NT2/D1 (cell line): ENCODE measurements around the gene CEP164.

Experiments
- DNase-seq: peaks from one replicate; pipeline ENCODE4 v3.0.0-alpha.2; 2011; ENCODE audit warnings: low read depth, low spot score
- H3K27me3 ChIP-seq: 2 replicates; pipeline ENCODE4 v1.6.0; 2011; ENCODE audit warnings: mild to moderate bottlenecking; ENCODE audit not compliant: insufficient read length, insufficient read depth
- H3K36me3 ChIP-seq: 2 replicates; pipeline ENCODE4 v1.6.1; 2011; ENCODE audit warnings: mild to moderate bottlenecking, low read length, mixed read lengths; ENCODE audit not compliant: insufficient read depth, insufficient read length
- H3K4me1 ChIP-seq: 2 replicates; pipeline ENCODE4 v1.5.1; 2011; ENCODE audit not compliant: insufficient read depth, insufficient read length
- H3K4me3 ChIP-seq: 2 replicates; pipeline ENCODE4 v1.5.1; 2011; ENCODE audit warnings: low read depth; ENCODE audit not compliant: insufficient read length
- H3K9ac ChIP-seq: 2 replicates; pipeline ENCODE4 v1.6.0; 2011; ENCODE audit warnings: low read depth; ENCODE audit not compliant: insufficient read length
- H3K9me3 ChIP-seq: 2 replicates; pipeline ENCODE4 v1.5.1; 2011; ENCODE audit warnings: mild to moderate bottlenecking, low read length; ENCODE audit not compliant: insufficient read depth
- SUZ12 ChIP-seq: IDR thresholded peaks from 2 replicates; pipeline ENCODE4 v1.6.1; 2011; ENCODE audit not compliant: insufficient read length, insufficient read depth; ENCODE audit errors: extremely low read depth
- YY1 ChIP-seq: IDR thresholded peaks from 2 replicates; pipeline ENCODE4 v1.6.1; 2011; ENCODE audit not compliant: insufficient read length, insufficient read depth
- ZNF274 ChIP-seq: IDR thresholded peaks from 2 replicates; pipeline ENCODE4 v1.6.1; 2011; ENCODE audit warnings: mild to moderate bottlenecking, low read depth, low read length

The CEP164 gene

DNA sequence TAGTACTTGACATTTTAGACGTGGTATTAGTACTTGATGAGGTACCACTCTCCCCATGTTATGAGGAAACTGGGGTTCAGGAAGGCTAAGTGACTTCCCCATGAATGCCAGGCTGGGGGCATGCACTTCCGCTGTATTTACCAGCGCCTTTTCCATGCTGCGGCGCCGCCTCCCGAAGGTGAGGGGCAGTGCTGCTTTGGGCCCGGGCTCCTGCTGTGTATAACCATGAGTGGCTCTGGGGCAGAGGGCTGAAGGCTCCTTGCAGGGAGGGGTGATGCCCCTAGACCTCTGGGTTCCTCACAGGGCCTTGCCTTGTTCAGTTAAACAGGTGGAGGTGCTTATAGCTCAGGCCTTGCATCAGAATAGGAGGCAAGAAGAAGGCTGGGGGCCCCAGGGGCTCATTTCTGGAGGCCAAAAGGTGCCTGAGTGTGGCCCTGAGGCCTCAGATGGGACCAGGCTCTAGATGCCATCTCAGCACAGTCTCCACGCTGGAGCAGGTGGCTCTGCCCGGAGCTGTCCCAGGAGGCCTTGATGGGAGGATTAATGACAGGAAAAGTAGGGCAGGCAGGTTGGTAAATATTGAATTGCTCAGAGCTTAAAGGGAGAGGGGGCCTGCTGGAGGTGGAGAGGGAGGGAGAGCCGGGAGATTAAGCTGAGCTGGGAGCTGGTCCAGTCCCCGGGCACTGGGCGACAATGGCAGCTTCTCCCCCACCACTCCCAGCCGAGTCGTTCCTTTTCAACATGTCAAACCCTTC is 129.6 kb downstream of the CEP164 start:
- H3K4me3 ChIP-seq = no peak overlapping the region
- no peak overlapping the region for H3K9ac ChIP-seq
- H3K4me1 ChIP-seq = peaks cover 9% of the 10 kb centered on the region

DNA sequence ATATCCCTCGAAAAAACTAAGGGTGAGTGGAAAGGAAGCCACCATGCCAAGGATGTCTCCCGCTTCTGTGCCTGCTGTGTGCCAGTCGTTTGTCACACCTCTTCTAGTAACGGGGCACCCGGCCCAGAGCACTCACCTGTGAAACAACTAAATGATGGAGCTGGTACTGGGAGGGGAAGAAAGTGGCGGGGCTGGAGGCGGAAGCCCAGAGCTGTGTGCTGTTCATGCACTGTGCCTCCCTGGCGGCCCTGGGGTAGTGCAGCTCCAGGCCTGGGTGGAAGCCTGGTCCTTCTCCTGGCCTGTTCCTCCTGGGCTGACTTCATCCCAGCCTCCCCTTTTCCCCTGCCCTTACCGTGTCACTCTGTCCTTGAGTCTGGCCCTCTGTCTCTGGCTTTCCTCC is 130.2 kb downstream of the CEP164 start:
- Histone ChIP-seq H3K36me3 (no peaks in the 10 kb centered on the region), H3K4me1 (peaks cover 9% of the 10 kb centered on the region), H3K9me3 (peaks cover 9% of the 10 kb centered on the region), H3K9ac (no peak overlapping the region), H3K27me3 (no peaks in the 10 kb centered on the region), H3K4me3 (no peak overlapping the region)
- no peak for DNase-seq
- TF ChIP-seq SUZ12 = no peak
- TF ChIP-seq ZNF274 = no peak
- no peak for TF ChIP-seq YY1

More for the DNA sequence above, 129.6 kb downstream of the CEP164 start:
- no peak for TF ChIP-seq SUZ12
- TF ChIP-seq YY1 = no peak
- no peak for TF ChIP-seq ZNF274
- Histone ChIP-seq H3K36me3 (no peaks in the 10 kb centered on the region), H3K27me3 (no peaks in the 10 kb centered on the region), H3K9me3 (peaks cover 9% of the 10 kb centered on the region)
- DNase-seq = no peak

DNA sequence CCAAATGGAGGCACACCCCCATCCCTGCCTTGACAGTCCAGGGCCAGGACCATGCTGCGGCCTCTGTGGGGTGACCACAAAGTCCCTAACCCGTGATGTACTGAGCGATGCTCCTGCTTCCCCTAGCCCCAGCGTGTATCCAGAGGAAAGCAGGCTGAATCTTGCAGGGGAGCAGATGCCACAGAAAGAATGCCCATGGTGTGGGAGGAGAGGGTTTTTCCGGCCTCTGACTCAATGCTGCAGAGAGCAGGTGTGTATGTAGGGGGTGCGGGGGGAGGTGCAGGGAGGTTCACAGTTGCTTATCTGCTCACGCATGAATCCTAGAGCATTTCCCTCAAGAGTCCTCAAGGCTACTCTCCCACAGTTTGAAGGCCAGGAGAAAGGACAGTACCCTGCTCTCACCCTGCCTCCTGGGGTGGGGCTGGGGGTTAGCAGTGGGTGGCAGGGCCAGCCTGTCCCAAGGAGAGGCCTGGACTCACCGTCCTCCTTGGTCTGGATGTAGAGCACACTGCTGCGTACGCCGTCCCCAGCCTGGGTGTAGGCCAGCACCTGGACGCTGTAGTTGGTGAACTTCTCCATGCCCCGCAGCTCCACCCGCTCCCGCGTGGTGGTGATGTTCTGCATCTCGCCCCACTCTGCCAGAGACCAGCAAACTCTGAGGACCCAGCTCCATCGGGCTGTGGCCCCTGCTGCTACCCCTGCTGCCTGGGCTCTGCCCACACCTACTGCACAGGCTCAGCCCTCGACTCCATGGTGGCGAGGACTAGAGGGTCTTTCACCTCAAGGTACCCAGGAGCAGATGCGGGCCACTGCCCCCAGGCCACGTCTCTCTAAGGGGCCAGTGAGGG is 130.8 kb downstream of the CEP164 start:
- TF ChIP-seq SUZ12 = no peak
- no peak for TF ChIP-seq ZNF274
- TF ChIP-seq YY1 = no peak
- Histone ChIP-seq H3K9me3 (peaks cover 9% of the 10 kb centered on the region), H3K36me3 (no peaks in the 10 kb centered on the region), H3K27me3 (no peaks in the 10 kb centered on the region), H3K4me1 (peaks cover 9% of the 10 kb centered on the region), H3K4me3 (no peak overlapping the region), H3K9ac (no peak overlapping the region)
- DNase-seq = no peak

DNA sequence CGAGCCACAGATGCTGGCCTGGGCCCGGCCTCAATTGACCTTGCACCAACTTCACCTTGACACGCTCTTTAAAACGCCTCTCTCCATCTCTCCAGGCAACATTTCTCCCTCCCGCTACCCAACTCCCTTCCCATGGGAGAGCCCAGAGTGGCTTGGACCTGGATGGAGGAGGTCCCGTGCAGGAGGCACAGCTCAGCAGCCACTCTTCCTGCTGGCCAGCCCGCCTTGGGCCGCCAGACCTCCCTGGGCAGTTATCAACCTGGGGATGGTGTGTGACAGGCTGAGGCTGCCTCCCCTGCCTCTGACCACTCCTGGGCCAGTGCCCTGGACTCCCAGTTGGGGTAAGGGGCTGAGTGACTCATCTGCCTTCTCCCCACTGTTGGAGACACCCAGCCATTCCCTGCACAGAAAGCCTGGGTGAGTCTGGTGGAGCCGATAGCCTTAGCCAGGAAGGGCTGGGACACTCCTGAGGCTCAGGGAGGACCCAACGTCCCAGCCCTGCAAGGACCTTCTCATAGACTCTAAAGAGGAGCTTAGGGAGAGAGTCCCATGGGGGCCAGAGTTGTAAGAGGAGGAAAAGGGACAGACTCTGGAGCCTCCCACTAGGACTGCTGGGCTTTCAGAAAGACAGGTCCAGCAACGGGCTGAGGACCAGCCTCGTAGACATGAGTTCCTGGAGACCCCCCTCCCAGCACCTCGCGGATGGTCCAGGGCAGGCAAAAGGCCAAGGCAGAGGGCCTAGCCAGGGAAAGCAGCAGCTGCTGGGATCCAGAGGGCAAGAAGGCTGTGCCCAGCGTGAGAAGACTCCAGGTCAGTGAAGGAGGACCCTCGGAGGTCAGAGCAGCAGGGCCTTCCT is 131.7 kb downstream of the CEP164 start:
- Histone ChIP-seq H3K9me3 (peaks cover 3% of the 10 kb centered on the region), H3K4me3 (no peak overlapping the region), H3K27me3 (no peaks in the 10 kb centered on the region), H3K4me1 (peaks cover 9% of the 10 kb centered on the region), H3K9ac (no peak overlapping the region), H3K36me3 (no peaks in the 10 kb centered on the region)
- no peak for DNase-seq
- TF ChIP-seq ZNF274 (no peak), YY1 (no peak), SUZ12 (no peak)

DNA sequence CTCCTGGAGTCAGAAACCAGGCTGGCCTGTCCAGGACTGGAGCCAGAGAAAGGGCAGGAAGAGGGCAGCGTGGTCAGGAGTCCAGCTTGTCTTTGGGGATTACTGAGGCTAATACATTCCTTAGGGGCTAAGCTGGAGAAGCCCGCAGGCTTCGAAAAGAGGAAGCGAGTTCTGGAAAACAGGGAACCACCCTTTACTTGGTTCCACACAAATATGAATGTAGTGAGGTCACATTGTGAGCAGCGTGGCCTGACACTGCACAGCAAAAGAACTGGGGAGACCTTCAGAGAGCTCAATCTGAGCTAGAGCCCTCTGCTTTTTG is 132.3 kb downstream of the CEP164 start:
- Histone ChIP-seq H3K9me3 (no peaks in the 10 kb centered on the region), H3K9ac (no peak overlapping the region), H3K4me1 (peaks cover 9% of the 10 kb centered on the region), H3K36me3 (no peaks in the 10 kb centered on the region), H3K27me3 (no peaks in the 10 kb centered on the region), H3K4me3 (no peak overlapping the region)
- DNase-seq = no peak
- TF ChIP-seq SUZ12 = no peak
- no peak for TF ChIP-seq YY1
- no peak for TF ChIP-seq ZNF274

DNA sequence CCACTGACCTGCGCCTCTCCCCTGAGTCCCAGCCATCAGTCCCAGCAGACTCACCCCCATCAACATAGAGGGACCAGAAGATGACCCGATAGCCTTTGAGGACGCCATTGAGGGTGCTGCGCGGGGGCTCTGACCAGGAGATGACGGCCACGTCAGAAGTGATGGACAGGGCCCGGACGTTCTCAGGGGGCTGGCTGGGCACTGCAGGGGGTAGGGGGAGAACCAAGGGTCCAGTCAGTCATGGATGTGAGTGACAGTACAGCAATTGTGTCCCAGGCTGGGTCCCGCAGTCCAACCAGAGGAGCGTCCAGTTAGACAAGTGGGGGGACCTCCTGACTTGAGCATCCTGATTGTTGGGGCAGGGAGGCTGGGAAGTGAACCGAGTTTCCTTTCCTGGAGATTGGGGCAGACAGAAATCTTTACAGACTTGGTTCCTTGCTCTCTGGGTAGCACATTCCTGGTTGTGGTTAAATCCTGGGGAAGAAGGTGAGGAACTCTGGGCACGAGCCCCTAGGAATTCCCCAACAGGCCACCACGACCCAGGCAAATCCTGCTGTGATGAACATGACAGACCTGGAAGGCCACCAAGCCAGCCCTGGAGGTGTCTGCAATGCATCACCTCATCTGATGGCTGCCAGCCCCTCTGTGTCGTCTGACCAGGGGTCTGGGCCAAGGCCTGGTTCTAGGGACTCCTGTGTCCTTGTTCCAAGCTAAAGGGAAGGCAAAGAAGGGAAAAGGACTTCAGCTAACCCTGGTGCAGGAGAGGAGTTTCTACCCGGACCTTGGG is 133.9 kb downstream of the CEP164 start:
- H3K27me3 ChIP-seq = no peaks in the 10 kb centered on the region
- TF ChIP-seq SUZ12 (no peak), ZNF274 (no peak), YY1 (no peak)
- H3K36me3 ChIP-seq = no peaks in the 10 kb centered on the region
- peaks cover 9% of the 10 kb centered on the region for H3K4me1 ChIP-seq
- H3K9me3 ChIP-seq = no peaks in the 10 kb centered on the region
- no peak for DNase-seq
- no peak overlapping the region for H3K9ac ChIP-seq
- H3K4me3 ChIP-seq = no peak overlapping the region
